Measurements from ENCODE around the gene SMCO2. TPM values are rescaled to one million over a fixed set of nuclear protein-coding genes. Genes with fewer than 3 reads are reported as not detected.
A peak's percentile ranks its signal among the peaks of the same experiment; 100 is the strongest.

SMCO2 gene
- total and polyA plus RNA-seq, 2 of the 13 experiments (the other 11 are each of a cell fraction or from before 2014, with no cell fraction given) = 0.15 TPM; not detected in 1

DNA sequence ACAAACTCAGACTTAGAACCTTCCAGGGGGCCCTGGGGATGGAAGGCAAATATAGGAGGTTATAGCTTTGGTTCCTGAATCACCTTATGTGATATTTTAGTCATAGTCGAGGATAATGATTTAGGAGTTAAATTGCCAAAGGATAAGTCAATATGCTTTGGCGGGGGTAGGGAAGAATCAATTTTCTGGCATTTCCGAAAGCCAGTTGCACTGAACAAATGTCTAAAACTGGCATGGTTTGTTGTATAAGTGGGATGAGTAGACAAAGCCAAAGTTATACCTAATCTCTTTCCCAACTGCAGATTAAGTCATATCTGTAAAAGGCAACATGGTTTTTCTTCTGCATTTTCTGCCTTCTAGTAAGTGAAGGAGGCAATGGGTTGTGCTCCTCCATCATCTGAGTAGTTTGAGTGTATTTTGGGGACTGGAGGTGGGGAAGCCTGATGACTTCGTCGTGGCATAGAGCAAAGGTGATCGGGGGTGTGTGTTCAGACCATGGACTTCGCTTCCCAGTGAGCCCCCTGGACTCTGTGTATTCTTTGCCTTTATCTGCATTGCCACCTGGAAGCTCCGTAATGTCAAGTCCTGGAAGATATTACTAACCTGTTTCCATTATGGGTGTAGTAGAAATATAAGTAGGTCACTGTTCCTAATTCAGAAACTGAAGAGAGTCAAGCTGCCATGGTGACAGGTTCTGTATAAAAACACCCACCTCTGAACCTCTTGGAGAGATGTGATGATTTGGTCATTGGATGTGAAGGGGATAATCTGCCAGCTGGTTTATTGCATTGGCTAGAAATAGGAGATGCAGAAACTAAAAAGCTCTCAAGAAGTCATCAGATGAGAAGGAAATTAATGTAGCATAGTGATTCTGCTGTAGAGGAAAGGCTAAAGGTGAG is 102.0 kb downstream of the SMCO2 start (continued):
- TF ChIP-seq ZNF10 (CRISPR knock-in tag; IDR thresholded peaks at IDR 0.05; ENCODE audit: borderline replicate concordance, low read depth) (no peak), ZNF329 (CRISPR knock-in tag; IDR thresholded peaks at IDR 0.05; ENCODE audit: low read depth) (no peak), ZNF766 (CRISPR knock-in tag; IDR thresholded peaks at IDR 0.05; ENCODE audit: borderline replicate concordance) (no peak), ZNF17 (CRISPR knock-in tag; IDR thresholded peaks at IDR 0.05) (no peak), ZNF232 (CRISPR knock-in tag; IDR thresholded peaks at IDR 0.05; ENCODE audit: borderline replicate concordance) (no peak), ZMYM3 (CRISPR knock-in tag; IDR thresholded peaks at IDR 0.05) (peak; percentile 24; the same call in 1 of the 2 replicates), ZNF468 (CRISPR knock-in tag; IDR thresholded peaks at IDR 0.05) (no peak), ZNF660 (CRISPR knock-in tag; IDR thresholded peaks at IDR 0.05; ENCODE audit: borderline replicate concordance, low read depth) (no peak), TARDBP (CRISPR knock-in tag; IDR thresholded peaks at IDR 0.05) (0 out of 2 replicates have a peak, but pooled peaks have one; percentile 34), NFE2L2 (IDR thresholded peaks at IDR 0.05; ENCODE audit: low read length) (no peak), TBL1XR1 (IDR thresholded peaks at IDR 0.05; ENCODE audit: borderline replicate concordance, low read length, partially characterized antibody) (no peak), ZNF207 (IDR thresholded peaks at IDR 0.05; ENCODE audit: borderline replicate concordance) (no peak), ESRRA (CRISPR knock-in tag; IDR thresholded peaks at IDR 0.05; ENCODE audit: low read depth) (no peak), POLR2G (IDR thresholded peaks at IDR 0.05; ENCODE audit: low read depth, low read length) (no peak), PHF21A (CRISPR knock-in tag; IDR thresholded peaks at IDR 0.05) (no peak), ZNF879 (CRISPR knock-in tag; IDR thresholded peaks at IDR 0.05) (no peak), NR2F6 (IDR thresholded peaks at IDR 0.05) (no peak), NR2F6 (CRISPR knock-in tag; IDR thresholded peaks at IDR 0.05) (0 out of 2 replicates have a peak, but pooled peaks have one; percentile 10)
- TF ChIP-seq, protein P1, sequence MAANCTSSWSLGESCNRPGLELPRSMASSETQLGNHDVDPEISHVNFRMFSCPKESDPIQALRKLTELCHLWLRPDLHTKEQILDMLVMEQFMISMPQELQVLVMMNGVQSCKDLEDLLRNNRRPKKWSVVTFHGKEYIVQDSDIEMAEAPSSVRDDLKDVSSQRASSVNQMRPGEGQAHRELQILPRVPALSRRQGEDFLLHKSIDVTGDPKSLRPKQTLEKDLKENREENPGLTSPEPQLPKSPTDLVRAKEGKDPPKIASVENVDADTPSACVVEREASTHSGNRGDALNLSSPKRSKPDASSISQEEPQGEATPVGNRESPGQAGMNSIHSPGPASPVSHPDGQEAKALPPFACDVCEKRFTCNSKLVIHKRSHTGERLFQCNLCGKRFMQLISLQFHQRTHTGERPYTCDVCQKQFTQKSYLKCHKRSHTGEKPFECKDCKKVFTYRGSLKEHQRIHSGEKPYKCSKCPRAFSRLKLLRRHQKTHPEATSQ (CRISPR knock-in tag; IDR thresholded peaks at IDR 0.05; ENCODE audit: borderline replicate concordance) = no peak
- TF ChIP-seq, protein P2, sequence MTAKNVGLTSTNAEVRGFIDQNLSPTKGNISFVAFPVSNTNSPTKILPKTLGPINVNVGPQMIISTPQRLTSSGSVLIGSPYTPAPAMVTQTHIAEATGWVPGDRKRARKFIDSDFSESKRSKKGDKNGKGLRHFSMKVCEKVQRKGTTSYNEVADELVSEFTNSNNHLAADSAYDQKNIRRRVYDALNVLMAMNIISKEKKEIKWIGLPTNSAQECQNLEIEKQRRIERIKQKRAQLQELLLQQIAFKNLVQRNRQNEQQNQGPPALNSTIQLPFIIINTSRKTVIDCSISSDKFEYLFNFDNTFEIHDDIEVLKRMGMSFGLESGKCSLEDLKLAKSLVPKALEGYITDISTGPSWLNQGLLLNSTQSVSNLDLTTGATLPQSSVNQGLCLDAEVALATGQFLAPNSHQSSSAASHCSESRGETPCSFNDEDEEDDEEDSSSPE (CRISPR knock-in tag; IDR thresholded peaks at IDR 0.05) = no peak
- TF ChIP-seq, protein P3, sequence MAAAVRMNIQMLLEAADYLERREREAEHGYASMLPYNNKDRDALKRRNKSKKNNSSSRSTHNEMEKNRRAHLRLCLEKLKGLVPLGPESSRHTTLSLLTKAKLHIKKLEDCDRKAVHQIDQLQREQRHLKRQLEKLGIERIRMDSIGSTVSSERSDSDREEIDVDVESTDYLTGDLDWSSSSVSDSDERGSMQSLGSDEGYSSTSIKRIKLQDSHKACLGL (CRISPR knock-in tag; IDR thresholded peaks at IDR 0.05) = no peak
- TF ChIP-seq, protein P4, sequence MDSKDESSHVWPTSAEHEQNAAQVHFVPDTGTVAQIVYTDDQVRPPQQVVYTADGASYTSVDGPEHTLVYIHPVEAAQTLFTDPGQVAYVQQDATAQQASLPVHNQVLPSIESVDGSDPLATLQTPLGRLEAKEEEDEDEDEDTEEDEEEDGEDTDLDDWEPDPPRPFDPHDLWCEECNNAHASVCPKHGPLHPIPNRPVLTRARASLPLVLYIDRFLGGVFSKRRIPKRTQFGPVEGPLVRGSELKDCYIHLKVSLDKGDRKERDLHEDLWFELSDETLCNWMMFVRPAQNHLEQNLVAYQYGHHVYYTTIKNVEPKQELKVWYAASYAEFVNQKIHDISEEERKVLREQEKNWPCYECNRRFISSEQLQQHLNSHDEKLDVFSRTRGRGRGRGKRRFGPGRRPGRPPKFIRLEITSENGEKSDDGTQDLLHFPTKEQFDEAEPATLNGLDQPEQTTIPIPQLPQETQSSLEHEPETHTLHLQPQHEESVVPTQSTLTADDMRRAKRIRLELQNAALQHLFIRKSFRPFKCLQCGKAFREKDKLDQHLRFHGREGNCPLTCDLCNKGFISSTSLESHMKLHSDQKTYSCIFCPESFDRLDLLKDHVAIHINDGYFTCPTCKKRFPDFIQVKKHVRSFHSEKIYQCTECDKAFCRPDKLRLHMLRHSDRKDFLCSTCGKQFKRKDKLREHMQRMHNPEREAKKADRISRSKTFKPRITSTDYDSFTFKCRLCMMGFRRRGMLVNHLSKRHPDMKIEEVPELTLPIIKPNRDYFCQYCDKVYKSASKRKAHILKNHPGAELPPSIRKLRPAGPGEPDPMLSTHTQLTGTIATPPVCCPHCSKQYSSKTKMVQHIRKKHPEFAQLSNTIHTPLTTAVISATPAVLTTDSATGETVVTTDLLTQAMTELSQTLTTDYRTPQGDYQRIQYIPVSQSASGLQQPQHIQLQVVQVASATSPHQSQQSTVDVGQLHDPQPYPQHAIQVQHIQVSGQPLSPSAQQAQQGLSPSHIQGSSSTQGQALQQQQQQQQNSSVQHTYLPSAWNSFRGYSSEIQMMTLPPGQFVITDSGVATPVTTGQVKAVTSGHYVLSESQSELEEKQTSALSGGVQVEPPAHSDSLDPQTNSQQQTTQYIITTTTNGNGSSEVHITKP (CRISPR knock-in tag; IDR thresholded peaks at IDR 0.05; ENCODE audit: low read depth) = no peak

All from HepG2 (cell line).